ENCODE data around the gene DNAAF1.

The DNAAF1 gene

DNA sequence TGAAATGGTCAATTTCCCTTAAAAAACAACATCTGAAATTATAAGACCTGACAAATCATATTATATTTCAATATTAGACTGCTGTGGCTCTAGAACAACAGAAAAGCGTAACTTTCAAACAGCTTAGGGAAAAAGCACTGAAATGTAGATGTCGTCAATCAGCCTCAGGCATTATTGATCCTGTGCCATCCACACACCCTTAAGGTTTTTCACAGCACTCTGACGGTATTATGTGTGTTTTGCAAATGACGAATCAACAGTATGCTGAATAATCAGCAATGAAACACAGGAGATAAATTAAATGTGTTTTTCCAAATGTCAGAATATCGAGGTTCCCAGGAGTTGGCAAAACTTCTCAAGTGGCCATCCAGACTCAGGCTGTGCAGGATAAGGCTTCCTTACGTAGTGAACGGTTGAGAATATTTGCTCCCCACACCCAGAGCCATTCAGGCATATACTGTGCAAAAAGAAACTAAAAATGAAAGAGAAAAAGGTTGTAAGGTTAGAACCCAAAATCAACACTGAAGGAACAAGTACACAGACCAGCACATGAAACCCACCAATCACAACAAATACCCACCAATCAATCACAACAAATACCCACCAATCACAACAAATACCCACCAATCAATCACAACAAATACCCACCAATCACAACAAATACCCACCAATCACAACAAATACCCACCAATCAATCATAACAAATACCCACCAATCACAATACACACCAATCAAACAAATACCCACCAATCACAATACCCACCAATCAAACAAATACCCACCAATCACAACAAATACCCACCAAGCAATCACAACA, 20.6 kb upstream of the DNAAF1 start:
- no peak for DNase-seq

GRCh38 chr16:84131117-84131516, 14.0 kb upstream of the DNAAF1 start:
- DNase-seq = no peak

DNA sequence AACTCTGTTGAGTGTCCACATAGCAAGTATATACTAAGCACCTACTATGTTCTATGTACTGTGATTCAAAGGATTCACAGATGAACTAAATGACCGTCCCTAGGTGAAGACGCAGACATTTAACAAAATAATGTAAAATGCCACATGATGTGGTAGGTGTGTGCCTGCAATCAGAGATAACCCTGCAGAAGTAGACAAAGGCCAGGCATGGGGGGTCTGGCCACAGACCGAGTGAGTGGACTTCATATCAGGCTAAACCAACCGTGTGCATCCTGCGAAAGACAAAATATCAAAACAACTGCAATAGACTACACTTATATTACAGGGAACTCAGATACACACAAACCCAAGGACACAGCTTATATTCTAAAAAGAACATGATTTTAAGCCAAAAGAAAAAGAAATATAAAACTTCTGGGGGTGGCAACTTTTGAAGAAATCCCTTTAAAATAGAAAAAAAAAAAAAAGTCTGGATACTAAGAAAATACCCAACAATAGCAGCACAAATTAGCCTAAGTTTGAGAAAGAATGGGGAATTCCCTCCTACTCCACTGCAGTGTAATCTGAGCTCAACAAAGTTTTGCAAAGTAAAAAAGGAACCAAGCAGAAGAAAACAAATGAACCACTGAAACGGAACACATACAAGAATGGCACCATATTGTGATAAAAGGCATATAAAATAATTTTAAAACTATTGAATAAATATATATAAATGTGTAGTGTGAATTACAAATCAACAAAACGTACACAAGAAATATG, 12.4 kb upstream of the DNAAF1 start:
- no peak for DNase-seq

GRCh38 chr16:84136331-84137125, 8.6 kb upstream of the DNAAF1 start:
- no peak for DNase-seq

DNA sequence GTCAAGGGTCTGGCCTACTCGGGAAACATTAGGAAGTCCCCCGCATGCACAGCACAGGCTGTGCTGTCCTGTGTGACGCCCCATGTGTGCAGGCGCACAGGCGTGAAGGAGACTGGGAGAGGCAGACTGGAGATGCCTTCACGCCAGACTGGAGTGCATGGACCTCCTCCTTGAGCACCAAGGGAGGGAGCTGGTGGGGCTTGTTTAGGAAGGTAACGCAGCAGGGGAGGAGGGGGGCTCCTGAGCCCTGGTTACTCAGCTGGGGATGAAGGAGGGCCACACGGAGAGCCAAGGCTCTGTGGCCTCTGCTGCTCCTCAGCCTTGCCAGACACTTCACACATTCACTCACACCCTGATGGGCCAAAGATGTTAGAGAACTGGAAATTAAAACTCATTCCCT, 7.8 kb upstream of the DNAAF1 start:
- DNase-seq = no peak

GRCh38 chr16:84137769-84138357, 7.2 kb upstream of the DNAAF1 start:
- DNase-seq = no peak

DNA sequence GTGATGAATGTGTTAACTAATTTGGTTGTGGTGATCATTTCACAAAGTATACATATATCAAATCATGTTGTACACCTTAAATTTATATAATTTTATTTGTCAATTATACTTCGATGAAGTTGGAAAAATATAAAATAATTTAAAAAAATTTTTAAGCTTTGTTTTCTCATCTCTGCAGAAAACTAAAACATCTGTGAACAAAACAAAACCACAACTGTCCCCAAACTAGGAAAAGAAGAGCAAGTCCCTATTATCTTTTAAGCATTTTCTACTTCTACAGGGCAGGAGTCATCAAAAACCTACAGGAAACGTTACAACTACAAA, 6.6 kb upstream of the DNAAF1 start:
- no peak for DNase-seq

DNA sequence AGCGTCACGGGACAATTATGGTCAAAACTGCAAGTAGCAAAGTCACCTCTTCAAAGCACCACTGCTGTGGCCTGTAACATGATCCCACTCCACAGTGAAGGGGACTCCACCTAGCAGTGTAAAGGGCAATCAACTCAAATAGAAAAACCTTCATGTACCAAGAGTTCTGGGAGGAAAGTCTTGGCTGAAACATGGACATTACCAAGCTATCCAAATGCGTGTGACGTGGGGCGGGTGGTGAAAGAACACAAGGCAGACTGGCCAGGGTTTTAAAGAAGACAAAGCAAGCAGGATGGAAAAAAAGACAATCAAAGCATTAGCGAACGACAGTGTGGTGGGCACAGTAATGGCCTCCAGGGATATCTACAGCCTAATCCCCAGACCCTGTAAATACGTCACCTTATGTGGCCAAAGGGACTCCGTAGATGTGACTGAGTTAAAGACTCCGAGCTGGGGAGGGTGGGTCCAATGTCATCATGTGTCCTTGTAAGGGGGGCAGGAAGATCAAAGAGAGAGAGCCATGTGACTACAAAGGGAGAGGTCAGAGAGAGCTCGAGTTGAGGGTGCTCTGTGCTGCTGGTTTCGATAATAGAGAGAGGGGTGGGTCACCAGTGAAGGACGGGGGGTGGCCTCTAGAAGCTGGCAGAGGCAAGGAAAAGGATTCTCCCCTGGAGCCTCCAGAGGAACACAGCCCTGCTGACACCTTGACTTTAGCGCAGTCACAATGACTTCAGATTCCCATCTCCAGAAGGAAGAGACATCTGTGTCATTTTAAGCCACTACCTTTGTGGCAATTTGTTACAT, 6.1 kb upstream of the DNAAF1 start:
- peak; percentile 52 for DNase-seq

GRCh38 chr16:84139628-84140258, 5.4 kb upstream of the DNAAF1 start:
- DNase-seq = no peak

- DNase-seq = no peak
Measured at GRCh38 chr16:84141143-84141670, 3.9 kb upstream of the DNAAF1 start.

GRCh38 chr16:84143081-84143480, 2.0 kb upstream of the DNAAF1 start:
- DNase-seq = no peak

GRCh38 chr16:84143784-84144199, 1.3 kb upstream of the DNAAF1 start:
- no peak for DNase-seq

DNA sequence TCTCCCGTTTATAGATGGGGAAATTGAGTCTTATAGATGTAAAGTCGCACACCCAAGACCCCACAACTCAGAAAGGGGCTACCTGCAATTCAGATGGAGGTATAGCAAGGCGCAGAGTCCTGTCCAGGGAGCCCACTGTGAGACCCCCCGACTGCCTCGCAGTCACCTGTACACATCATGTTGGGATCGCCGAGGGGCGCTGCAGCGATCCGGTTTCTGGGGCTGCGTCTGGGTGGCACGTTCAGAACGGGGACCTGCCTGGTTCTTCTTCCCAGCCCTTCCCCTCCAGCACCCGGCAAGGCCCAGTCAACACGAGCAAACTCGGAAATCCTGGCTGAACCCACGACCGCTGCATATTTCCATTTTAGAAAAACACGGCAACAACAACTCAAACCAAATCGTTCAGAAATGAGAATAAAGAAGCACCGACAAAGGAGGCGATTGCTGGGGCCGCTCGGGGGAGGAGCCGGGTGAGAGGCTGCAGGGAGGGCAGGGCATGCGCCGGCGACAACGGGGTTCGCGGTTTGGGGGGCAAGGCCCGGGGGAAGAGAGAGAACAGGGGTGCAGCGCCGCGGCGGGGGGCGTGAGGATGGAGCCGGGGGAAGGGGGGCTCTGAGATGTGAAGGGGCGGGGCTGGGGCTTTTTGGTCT, 774 bp upstream of the DNAAF1 start:
- peak; percentile 67 for DNase-seq

GRCh38 chr16:84150926-84151325, 5.8 kb downstream of the DNAAF1 start:
- no peak for DNase-seq

GRCh38 chr16:84153660-84154214, 8.6 kb downstream of the DNAAF1 start:
- DNase-seq = no peak

DNA sequence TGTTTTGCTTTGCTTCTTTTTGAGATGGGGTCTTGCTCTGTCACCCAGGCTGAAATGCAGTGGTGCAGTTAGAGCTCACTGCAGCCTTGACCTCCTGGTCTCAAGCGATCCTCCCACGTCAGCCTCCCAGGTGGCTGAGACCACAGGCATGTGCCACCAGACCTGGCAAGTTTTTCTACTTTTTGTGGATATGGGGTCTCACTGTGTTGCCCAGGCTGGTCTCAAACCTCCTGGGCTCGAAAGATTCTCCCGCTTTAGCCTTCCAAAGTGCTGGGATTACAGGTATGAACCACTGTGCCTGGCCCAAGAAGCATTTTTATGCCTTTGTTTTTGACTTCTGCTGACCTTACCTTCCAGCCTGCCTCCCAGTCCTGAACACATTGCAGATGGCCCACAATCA, 10.1 kb downstream of the DNAAF1 start:
- no peak for DNase-seq

DNA sequence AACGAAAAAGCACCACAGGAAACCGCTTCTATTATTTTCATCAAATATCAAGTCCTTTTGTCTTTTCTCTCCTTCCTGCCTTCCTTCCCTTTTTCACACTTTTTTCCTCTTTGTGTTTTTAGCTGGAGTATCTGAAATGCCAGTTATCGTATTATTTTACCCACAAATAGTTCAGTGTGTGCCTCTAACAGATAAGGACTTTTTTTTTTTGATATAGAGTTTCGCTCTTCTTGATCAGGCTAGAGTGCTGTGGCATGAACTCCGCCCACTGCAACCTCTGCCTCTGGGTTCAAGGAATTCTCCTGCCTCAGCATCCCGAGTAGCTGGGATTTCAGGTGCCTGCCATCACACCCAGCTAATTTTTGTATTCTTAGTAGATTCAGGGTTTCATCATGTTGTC, 10.7 kb downstream of the DNAAF1 start:
- DNase-seq = no peak

DNA sequence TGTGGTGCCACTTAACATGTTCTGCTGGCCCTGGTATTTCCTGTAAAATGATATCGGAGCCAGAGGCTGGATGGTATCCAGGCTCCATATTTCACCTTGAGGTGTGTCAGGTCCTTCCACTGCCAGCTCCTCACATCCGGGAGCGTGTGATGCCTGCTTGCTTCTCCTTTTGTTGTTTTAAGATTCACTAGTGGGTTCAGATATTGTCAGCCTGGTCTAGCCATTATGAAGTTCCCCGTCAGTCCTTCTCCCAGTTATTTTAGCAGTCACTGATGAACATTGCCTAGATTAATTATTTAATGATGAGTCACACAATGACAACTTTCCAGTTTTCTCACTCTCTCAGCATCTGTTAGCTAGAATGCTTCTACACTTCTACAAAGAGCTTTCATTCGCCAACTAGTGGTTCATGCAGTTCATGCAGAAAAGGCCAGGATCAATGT, 11.3 kb downstream of the DNAAF1 start:
- DNase-seq = no peak

GRCh38 chr16:84159007-84159406, 13.9 kb downstream of the DNAAF1 start:
- DNase-seq = no peak

DNA sequence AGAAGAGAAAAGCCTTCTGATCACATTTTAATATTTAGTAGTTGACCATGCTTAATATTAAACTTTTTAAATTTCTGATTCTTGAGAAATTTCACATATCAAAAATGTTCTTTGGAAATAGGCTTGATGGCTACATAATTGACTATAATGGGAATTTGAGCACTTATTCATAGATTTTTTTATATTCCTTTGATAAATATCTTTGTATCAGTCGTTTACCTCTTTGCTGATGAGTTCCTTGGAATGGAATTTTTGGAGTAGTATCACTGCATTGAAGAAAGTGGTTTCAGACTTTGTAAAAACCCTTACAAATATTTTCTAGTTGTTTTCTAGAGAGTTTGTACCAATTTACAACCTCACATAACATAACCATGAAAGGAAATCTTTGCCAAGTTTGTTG, 14.7 kb downstream of the DNAAF1 start:
- no peak for DNase-seq

DNA sequence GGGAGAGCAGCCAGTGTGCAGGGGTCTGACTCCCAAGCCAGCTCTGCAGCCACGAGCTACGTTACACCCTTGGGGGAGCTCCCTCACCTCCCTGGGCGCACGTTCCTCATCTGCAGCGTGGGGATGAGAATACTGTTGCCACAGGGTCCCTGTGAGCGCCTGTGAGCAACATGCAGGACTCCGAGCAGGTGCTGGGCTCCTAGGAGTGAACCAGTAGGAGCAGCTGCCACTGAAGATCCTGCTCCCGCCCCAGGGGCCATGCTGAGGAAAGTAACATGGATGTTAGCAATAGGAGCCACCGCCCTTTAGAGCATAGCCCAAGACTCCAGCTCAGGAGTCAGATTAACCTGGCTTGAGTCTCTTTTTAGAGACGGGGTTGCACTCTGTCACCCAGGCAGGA, 15.9 kb downstream of the DNAAF1 start:
- no peak for DNase-seq
